Lower lobe of right lung (tissue), 2 donors: Measurements from ENCODE around the gene BOC. TPM values are rescaled to one million over a fixed set of nuclear protein-coding genes. Genes with fewer than 3 reads are reported as not detected.

Source experiments
- ATAC-seq, 2 donors: fragments of 200-7000 bp; cut with Tn5 transposase; one replicate each; pipeline ENCODE4 v1.9.1; 2020 to 2022; ENCODE audit warnings: mild to moderate bottlenecking in 2 of 2, moderate library complexity in 2 of 2
- DNase-seq: peaks from one replicate; pipeline ENCODE4 v3.0.0-alpha.2; 2020
- H3K27ac ChIP-seq: fragments of 200-600 bp; one replicate; pipeline ENCODE4 v1.8.0; 2022
- H3K27me3 ChIP-seq: fragments of 200-600 bp; one replicate; pipeline ENCODE4 v1.8.0; 2022; ENCODE audit warnings: low read depth
- H3K36me3 ChIP-seq: fragments of 200-600 bp; one replicate; pipeline ENCODE4 v1.8.0; 2022; ENCODE audit warnings: mild to moderate bottlenecking
- H3K4me1 ChIP-seq: fragments of 200-600 bp; one replicate; pipeline ENCODE4 v1.8.0; 2022
- H3K4me3 ChIP-seq: fragments of 200-600 bp; one replicate; pipeline ENCODE4 v1.8.0; 2022; ENCODE audit warnings: mild to moderate bottlenecking
- H3K9me3 ChIP-seq: fragments of 200-600 bp; one replicate; pipeline ENCODE4 v1.8.0; 2022
- CTCF ChIP-seq: fragments of 200-600 bp; IDR thresholded peaks from one replicate; pipeline ENCODE4 v1.8.0; 2022; ENCODE audit warnings: antibody characterized with exemption, mild to moderate bottlenecking
- intact Hi-C: fragments of 100-400 bp; cut with DNase I; formaldehyde crosslinking; loops from one replicate; pipeline ENCODE4 v1.11.0; 2022
- total RNA-seq: library from RNA; stranded (reverse); fragmentation: NEBNext Ultra II Directional; extraction: Animal tissue kit (Norgen Biotek cat#: 25700); gene quantifications from one replicate; pipeline ENCODE4 v1.2.1, GENCODE V29; 2021
- donor health status: DM: no; HTN: yes; CAD: no; lungs with severe emphysema.

BOC gene
- total RNA-seq, 1 donor from 2014 or later: 10.1 TPM

- H3K4me3 ChIP-seq: no peak overlapping the region
- no peak for TF ChIP-seq CTCF
- no peak for ATAC-seq
- no peaks in the 10 kb centered on the region for H3K36me3 ChIP-seq
- no peaks in the 10 kb centered on the region for H3K4me1 ChIP-seq
- no peak for DNase-seq
- intact Hi-C loops: loop anchor here (5.0 kb wide), 2 partner anchors 147 to 232 kb away; no protein-coding TSS in a partner anchor
- H3K9me3 ChIP-seq: no peaks in the 10 kb centered on the region
- H3K27ac ChIP-seq: no peak overlapping the region
- H3K27me3 ChIP-seq: no peaks in the 10 kb centered on the region
These were observed 73.2 kb downstream of the BOC start for GRCh38 chr3:113284453-113285050.

DNA sequence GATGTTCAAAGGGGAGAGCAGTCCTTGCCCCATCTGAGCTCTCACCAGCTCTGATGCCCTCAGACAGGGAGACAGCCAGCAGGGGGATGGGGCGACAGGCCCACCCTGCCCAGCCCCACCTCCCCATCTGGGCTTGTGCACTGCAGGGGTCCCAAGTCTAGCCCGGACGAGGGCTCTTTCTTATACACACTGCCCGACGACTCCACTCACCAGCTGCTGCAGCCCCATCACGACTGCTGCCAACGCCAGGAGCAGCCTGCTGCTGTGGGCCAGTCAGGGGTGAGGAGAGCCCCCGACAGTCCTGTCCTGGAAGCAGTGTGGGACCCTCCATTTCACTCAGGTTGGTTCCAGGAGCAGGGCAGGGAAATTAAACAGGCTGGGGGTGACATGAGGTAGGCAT is 73.9 kb downstream of the BOC start:
- intact Hi-C loops: loop anchor here (5.0 kb wide), 2 partner anchors 148 to 233 kb away; no protein-coding TSS in a partner anchor
- H3K27me3 ChIP-seq: no peaks in the 10 kb centered on the region
- DNase-seq (no peak), ATAC-seq (no peak)
- H3K4me1 ChIP-seq: no peaks in the 10 kb centered on the region
- TF ChIP-seq CTCF: no peak
- H3K36me3 ChIP-seq: no peaks in the 10 kb centered on the region
- no peaks in the 10 kb centered on the region for H3K9me3 ChIP-seq
- no peak overlapping the region for H3K27ac ChIP-seq
- H3K4me3 ChIP-seq: no peak overlapping the region

DNA sequence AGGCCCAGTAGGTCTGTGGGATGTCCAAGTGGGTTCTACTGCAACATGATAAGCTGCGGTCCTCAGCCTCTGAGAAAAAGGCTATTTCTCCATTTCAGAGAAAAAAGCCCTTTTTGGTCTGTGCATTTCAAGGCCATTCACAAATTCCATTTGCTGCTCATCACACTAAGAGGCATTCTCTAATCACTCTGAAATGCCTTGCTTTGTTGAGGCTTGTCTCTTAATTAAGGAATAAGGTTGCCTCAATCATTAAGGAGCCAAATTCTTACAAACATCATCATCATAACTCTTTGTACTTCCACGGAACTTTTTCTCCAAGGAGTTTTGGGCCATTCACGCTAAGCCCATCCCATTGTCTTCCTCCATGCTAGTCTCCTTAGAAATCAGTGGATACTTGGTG is 74.4 kb downstream of the BOC start:
- DNase-seq: no peak
- ATAC-seq: no peak
- TF ChIP-seq CTCF: no peak
- intact Hi-C loops: loop anchor here (5.0 kb wide), 2 partner anchors 148 to 233 kb away; no protein-coding TSS in a partner anchor
- H3K27ac ChIP-seq: no peak overlapping the region
- no peak overlapping the region for H3K4me3 ChIP-seq
- no peaks in the 10 kb centered on the region for H3K9me3 ChIP-seq
- H3K36me3 ChIP-seq: no peaks in the 10 kb centered on the region
- no peaks in the 10 kb centered on the region for H3K4me1 ChIP-seq
- H3K27me3 ChIP-seq: no peaks in the 10 kb centered on the region

DNA sequence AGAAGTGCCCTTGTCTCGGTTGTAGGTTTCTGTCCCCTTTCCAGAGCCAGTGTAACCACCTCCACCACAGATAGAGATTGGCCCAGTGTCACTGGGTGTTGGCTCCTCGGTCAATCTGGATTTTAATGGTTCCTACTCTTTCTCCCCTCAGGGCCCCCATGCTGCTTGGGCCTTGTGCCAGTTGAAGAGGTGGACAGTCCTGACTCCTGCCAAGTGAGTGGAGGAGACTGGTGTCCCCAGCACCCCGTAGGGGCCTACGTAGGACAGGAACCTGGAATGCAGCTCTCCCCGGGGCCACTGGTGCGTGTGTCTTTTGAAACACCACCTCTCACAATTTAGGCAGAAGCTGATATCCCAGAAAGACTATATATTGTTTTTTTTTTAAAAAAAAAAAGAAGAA is 75.2 kb downstream of the BOC start:
- Histone ChIP-seq H3K4me1 (no peaks in the 10 kb centered on the region), H3K9me3 (no peaks in the 10 kb centered on the region), H3K27ac (no peak overlapping the region), H3K4me3 (no peak overlapping the region), H3K27me3 (no peaks in the 10 kb centered on the region), H3K36me3 (no peaks in the 10 kb centered on the region)
- intact Hi-C loops: loop anchor here (5.0 kb wide), 2 partner anchors 149 to 234 kb away; no protein-coding TSS in a partner anchor
- no peak for DNase-seq
- no peak for ATAC-seq
- TF ChIP-seq CTCF: no peak

DNA sequence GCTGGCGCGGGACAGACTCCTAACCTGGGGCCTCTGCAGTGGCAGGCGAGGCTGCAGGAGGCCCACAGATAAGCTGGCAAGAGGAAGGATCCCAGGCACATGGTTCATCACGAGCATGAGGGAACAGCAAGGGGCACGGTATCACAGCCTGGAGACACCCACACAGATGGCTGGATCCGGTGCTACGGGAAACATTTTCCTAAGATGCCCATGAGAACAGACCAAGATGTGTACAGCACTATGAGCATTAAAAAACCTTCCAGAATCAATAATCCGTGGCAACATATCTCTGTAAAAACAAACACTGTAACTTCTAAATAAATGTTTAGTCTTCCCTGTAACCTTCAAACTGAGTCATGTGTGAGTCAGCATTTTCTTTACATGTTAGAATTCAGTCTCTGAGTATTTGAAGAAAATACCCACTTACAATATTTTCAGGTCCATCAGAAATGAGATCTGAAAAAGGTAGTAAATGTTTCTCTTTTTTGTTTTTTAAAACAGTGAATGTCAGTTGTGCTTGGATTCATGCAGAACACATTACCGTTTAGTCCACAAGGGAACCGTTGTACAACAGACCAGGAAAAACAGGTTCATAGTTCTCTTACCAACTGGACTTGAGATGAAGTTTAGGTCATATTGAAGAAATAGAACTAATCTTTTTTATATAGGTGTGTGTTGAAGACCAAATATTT is 75.9 kb downstream of the BOC start:
- no peak for TF ChIP-seq CTCF
- intact Hi-C loops: loop anchor here (5.0 kb wide), 2 partner anchors 150 to 235 kb away; no protein-coding TSS in a partner anchor
- DNase-seq (no peak), ATAC-seq (no peak)
- H3K9me3 ChIP-seq: no peaks in the 10 kb centered on the region
- no peak overlapping the region for H3K27ac ChIP-seq
- H3K27me3 ChIP-seq: no peaks in the 10 kb centered on the region
- no peak overlapping the region for H3K4me3 ChIP-seq
- no peaks in the 10 kb centered on the region for H3K4me1 ChIP-seq
- no peaks in the 10 kb centered on the region for H3K36me3 ChIP-seq
